Lower lobe of right lung (tissue), 2 donors: ENCODE measurements around the gene BCL11A. TPM values are rescaled to one million over a fixed set of nuclear protein-coding genes. Genes with fewer than 3 reads are reported as not detected.

Experiments used
- ATAC-seq, 2 donors: fragments of 200-7000 bp; cut with Tn5 transposase; one replicate each; pipeline ENCODE4 v1.9.1; 2020 to 2022; ENCODE audit warnings: mild to moderate bottlenecking in 2 of 2, moderate library complexity in 2 of 2
- DNase-seq: peaks from one replicate; pipeline ENCODE4 v3.0.0-alpha.2; 2020
- H3K27ac ChIP-seq: fragments of 200-600 bp; one replicate; pipeline ENCODE4 v1.8.0; 2022
- H3K27me3 ChIP-seq: fragments of 200-600 bp; one replicate; pipeline ENCODE4 v1.8.0; 2022; ENCODE audit warnings: low read depth
- H3K36me3 ChIP-seq: fragments of 200-600 bp; one replicate; pipeline ENCODE4 v1.8.0; 2022; ENCODE audit warnings: mild to moderate bottlenecking
- H3K4me1 ChIP-seq: fragments of 200-600 bp; one replicate; pipeline ENCODE4 v1.8.0; 2022
- H3K4me3 ChIP-seq: fragments of 200-600 bp; one replicate; pipeline ENCODE4 v1.8.0; 2022; ENCODE audit warnings: mild to moderate bottlenecking
- H3K9me3 ChIP-seq: fragments of 200-600 bp; one replicate; pipeline ENCODE4 v1.8.0; 2022
- intact Hi-C: fragments of 100-400 bp; cut with DNase I; formaldehyde crosslinking; loops from one replicate; pipeline ENCODE4 v1.11.0; 2022
- total RNA-seq: library from RNA; stranded (reverse); fragmentation: NEBNext Ultra II Directional; extraction: Animal tissue kit (Norgen Biotek cat#: 25700); gene quantifications from one replicate; pipeline ENCODE4 v1.2.1, GENCODE V29; 2021
- TF ChIP-seq, protein P1 (sequence below): fragments of 200-600 bp; IDR thresholded peaks from one replicate; pipeline ENCODE4 v1.8.0; 2022; ENCODE audit warnings: antibody characterized with exemption, mild to moderate bottlenecking
- donor health status: DM: no; HTN: yes; CAD: no; lungs with severe emphysema.

BCL11A gene
- total RNA-seq, 1 donor from 2014 or later = 9.7 TPM

DNA sequence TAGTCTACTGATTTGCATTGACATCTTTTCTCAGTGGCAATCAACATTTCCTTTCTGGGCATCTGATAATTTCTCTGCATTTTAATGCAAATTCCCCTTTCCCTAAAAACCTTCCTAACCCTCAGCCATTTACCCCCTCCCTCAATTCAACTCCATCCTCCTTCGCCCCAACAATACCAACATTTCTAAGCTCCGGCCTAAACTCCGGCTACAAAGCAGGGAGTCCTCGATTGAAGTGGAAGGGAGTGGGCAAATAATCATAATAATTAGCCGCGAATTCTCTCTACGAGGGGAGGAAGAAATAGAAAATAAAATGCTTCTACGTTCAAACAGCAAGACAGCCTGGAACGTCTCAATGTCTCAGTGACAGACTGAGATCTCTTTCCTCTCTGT is 4.6 kb downstream of the BCL11A start:
- no peaks in the 10 kb centered on the region for H3K36me3 ChIP-seq
- peak overlapping the region; percentile 64 for H3K4me3 ChIP-seq
- ATAC-seq (no peak), DNase-seq (no peak)
- H3K4me1 ChIP-seq = peaks cover 36% of the 10 kb centered on the region
- peaks cover 87% of the 10 kb centered on the region for H3K27me3 ChIP-seq
- H3K9me3 ChIP-seq = no peaks in the 10 kb centered on the region
- H3K27ac ChIP-seq = peak overlapping the region; percentile 66
- intact Hi-C loops = no loop called here
- TF ChIP-seq, protein P1, sequence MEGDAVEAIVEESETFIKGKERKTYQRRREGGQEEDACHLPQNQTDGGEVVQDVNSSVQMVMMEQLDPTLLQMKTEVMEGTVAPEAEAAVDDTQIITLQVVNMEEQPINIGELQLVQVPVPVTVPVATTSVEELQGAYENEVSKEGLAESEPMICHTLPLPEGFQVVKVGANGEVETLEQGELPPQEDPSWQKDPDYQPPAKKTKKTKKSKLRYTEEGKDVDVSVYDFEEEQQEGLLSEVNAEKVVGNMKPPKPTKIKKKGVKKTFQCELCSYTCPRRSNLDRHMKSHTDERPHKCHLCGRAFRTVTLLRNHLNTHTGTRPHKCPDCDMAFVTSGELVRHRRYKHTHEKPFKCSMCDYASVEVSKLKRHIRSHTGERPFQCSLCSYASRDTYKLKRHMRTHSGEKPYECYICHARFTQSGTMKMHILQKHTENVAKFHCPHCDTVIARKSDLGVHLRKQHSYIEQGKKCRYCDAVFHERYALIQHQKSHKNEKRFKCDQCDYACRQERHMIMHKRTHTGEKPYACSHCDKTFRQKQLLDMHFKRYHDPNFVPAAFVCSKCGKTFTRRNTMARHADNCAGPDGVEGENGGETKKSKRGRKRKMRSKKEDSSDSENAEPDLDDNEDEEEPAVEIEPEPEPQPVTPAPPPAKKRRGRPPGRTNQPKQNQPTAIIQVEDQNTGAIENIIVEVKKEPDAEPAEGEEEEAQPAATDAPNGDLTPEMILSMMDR = no peak

GRCh38 chr2:60548311-60548710 is 5.1 kb downstream of the BCL11A start:
- Histone ChIP-seq H3K27me3 (peaks cover 83% of the 10 kb centered on the region), H3K27ac (no peak overlapping the region), H3K4me1 (peaks cover 34% of the 10 kb centered on the region), H3K9me3 (no peaks in the 10 kb centered on the region), H3K36me3 (no peaks in the 10 kb centered on the region), H3K4me3 (no peak overlapping the region)
- TF ChIP-seq, protein P1 = no peak
- ATAC-seq (no peak), DNase-seq (no peak)
- intact Hi-C loops = no loop called here

DNA sequence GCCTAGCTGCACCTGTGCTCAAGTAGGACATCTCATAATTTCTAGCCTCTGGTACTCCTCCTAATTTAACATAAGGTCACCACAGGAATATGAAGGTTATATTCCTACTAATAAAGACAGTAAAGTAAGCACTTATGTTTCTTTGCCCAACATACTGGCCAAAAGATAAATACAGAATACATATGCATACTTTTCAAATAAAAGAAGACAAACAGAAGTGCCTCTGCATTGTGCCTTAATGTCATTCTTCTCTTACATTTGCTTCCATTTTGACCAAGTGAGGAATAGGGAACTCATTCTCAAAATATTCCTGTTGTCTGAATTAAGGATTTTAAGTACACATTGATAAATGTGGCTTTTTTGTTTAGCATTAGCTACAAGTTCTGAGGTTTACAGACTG is 5.6 kb downstream of the BCL11A start:
- Histone ChIP-seq H3K36me3 (no peaks in the 10 kb centered on the region), H3K27ac (no peak overlapping the region), H3K27me3 (peaks cover 79% of the 10 kb centered on the region), H3K4me3 (no peak overlapping the region), H3K4me1 (peaks cover 32% of the 10 kb centered on the region), H3K9me3 (no peaks in the 10 kb centered on the region)
- ATAC-seq (no peak), DNase-seq (no peak)
- TF ChIP-seq, protein P1 = no peak
- intact Hi-C loops = no loop called here

GRCh38 chr2:60546756-60547420 is 6.6 kb downstream of the BCL11A start:
- no peak overlapping the region for H3K4me3 ChIP-seq
- H3K4me1 ChIP-seq = peaks cover 22% of the 10 kb centered on the region
- ATAC-seq (no peak), DNase-seq (no peak)
- no peaks in the 10 kb centered on the region for H3K36me3 ChIP-seq
- TF ChIP-seq, protein P1 = no peak
- intact Hi-C loops = no loop called here
- peaks cover 73% of the 10 kb centered on the region for H3K27me3 ChIP-seq
- H3K27ac ChIP-seq = no peak overlapping the region
- no peaks in the 10 kb centered on the region for H3K9me3 ChIP-seq

GRCh38 chr2:60544954-60545560 is 8.4 kb downstream of the BCL11A start:
- intact Hi-C loops = no loop called here
- H3K27ac ChIP-seq = no peak overlapping the region
- TF ChIP-seq, protein P1 = no peak
- no peaks in the 10 kb centered on the region for H3K9me3 ChIP-seq
- peaks cover 59% of the 10 kb centered on the region for H3K27me3 ChIP-seq
- no peak overlapping the region for H3K4me3 ChIP-seq
- no peaks in the 10 kb centered on the region for H3K36me3 ChIP-seq
- DNase-seq (no peak), ATAC-seq (no peak)
- peaks cover 8% of the 10 kb centered on the region for H3K4me1 ChIP-seq
